Suprapubic skin (tissue), 4 donors: ENCODE measurements around the gene TTLL6.

Source experiments
- EP300 ChIP-seq: sonication (generic); formaldehyde crosslinking; IDR thresholded peaks from one replicate; pipeline ENCODE4 v1.6.1; 2017; ENCODE audit warnings: antibody characterized with exemption
- POLR2A ChIP-seq, 2 donors: fragments of 450-650 bp; IDR thresholded peaks; one replicate each; pipeline ENCODE4 v1.6.1; 2017; ENCODE audit warnings: antibody characterized with exemption in 2 of 2, mild to moderate bottlenecking in 2 of 2, moderate library complexity in 2 of 2
- POLR2AphosphoS5 ChIP-seq, 3 donors: sonication (generic); formaldehyde crosslinking; IDR thresholded peaks; one replicate each; pipeline ENCODE4 v1.6.1; 2017; ENCODE audit warnings: antibody characterized with exemption in 3 of 3
- TF ChIP-seq, protein P1 (sequence below), 2 donors: fragments of 200-600 bp in 1 of 2; fragments of 450-650 bp in 1 of 2; sonication (generic) in 1 of 2; IDR thresholded peaks; one replicate each; pipeline ENCODE4 v1.5.1; 2016 to 2019; ENCODE audit warnings: antibody characterized with exemption in 2 of 2, mild to moderate bottlenecking in 1 of 2, moderate library complexity in 1 of 2

DNA sequence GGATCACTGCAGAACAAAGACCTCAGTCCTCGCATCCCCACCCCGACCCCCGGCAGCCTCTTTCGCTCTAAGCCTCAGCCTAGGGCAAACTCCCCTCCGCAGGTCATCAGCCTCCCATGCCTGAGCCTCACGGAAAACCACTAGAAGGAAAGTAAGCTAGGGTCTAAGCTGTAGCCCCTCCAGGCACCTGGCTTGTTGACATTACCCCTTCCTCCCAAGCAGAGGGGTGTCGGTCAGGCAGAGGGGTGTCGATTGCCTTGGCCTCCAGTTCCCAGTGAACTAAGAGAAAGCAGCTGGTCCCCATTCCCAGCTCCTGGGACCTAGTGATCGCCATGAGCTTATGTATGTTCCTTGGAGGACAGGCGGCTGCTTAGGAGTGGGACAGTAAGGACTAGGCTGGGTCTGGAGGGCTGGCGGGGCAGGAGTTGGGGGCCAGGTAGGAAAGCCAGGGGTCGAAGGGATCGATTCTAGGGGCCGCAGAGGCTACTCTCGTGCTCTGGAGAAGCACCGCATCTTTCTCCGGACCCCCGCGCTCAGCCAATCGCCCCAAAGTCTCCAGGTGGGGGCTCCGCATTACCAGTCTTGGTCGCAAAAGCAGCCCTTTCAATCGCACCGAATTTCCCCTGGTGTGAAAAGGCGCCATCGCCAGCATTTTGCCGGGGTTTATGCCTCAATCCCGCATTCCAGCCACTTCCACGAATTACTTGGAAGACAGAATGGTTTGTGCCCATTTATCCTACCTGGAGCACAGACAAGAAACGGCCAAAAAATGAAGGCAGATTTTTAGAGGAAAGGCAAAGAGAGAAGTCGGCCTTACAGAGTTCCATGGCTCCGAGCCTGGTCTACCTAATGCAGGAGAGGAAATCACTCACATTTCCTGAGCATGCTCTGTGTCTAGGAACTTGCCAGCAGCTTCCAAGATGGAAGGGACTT, 67.1 kb downstream of the TTLL6 start:
- TF ChIP-seq, protein P1, sequence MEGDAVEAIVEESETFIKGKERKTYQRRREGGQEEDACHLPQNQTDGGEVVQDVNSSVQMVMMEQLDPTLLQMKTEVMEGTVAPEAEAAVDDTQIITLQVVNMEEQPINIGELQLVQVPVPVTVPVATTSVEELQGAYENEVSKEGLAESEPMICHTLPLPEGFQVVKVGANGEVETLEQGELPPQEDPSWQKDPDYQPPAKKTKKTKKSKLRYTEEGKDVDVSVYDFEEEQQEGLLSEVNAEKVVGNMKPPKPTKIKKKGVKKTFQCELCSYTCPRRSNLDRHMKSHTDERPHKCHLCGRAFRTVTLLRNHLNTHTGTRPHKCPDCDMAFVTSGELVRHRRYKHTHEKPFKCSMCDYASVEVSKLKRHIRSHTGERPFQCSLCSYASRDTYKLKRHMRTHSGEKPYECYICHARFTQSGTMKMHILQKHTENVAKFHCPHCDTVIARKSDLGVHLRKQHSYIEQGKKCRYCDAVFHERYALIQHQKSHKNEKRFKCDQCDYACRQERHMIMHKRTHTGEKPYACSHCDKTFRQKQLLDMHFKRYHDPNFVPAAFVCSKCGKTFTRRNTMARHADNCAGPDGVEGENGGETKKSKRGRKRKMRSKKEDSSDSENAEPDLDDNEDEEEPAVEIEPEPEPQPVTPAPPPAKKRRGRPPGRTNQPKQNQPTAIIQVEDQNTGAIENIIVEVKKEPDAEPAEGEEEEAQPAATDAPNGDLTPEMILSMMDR (IDR thresholded peaks at IDR 0.05) = no peak
- TF ChIP-seq POLR2A (IDR thresholded peaks at IDR 0.05) = no peak
- TF ChIP-seq POLR2AphosphoS5 (IDR thresholded peaks at IDR 0.05) = no peak
- TF ChIP-seq EP300 = no peak
